ENCODE data around the gene SNRPF.

SNRPF gene

GRCh38 chr12:95859947-95860850 lies 1.4 kb downstream of the SNRPF start:
- DNase-seq = no peak

DNA sequence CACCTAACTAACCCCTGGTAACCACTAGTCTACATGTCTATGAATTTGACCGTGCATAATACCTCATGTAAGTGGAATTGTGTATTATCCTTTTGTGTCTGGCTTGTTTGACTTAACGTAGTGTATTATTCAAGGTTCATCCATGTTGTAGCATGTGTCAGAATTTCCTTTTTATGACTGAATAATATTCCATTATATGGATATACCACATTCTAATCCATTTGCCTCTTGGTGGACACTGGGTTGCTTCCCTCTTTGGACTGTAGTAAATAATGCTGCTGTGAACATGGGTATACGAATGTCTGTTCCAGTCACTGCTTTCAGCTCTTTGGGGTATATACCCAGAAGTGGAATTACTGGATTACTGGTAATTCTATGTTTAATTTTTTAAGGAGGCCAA lies 3.3 kb downstream of the SNRPF start:
- DNase-seq = no peak

DNA sequence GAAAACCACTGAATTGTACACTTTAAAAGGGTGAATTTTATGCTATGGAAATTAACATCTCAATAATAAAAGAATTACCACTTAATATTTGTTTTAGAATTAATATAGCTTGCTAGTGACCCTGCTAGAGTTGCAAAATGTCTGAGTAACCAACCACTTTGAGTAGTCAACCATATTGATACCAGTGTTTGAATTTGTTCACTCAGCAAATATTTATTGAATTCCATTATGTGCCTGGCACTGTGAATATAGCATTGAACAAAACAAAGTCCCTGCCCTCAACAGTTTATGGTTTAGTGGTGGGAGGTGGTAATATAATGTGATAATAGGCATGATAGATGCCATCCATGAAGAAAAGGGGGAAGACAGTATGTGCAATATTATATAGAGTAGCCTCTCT lies 4.6 kb downstream of the SNRPF start:
- DNase-seq = no peak

- no peak for DNase-seq
These were observed 12.1 kb downstream of the SNRPF start for GRCh38 chr12:95870897-95871296.

DNA sequence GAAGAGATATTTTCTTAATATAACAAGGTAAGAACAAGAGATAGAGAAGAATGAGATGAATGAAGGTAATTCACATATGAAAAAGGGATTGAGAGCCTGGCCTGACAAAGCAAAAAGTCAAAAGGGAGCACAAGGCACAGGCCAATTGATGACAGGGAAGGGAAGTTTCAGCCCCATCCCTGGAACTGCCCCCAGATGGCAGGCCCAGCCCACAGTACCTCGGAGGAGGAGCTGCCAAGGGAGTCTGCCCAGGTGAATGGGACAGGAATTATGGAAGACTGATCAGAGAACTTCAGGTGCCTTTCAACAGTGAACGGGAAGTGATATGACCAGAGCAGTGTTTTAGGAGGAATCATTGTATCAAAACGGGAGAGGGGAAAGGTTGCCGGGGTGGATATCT lies 15.7 kb downstream of the SNRPF start:
- no peak for DNase-seq

GRCh38 chr12:95877622-95878021 lies 18.9 kb downstream of the SNRPF start:
- no peak for DNase-seq

- no peak for DNase-seq
These were observed 22.1 kb downstream of the SNRPF start for GRCh38 chr12:95880895-95881294.

- DNase-seq = no peak
These were observed 22.7 kb downstream of the SNRPF start for GRCh38 chr12:95881331-95881955.

- DNase-seq = no peak
These were observed 23.3 kb downstream of the SNRPF start for GRCh38 chr12:95882080-95882479.

DNA sequence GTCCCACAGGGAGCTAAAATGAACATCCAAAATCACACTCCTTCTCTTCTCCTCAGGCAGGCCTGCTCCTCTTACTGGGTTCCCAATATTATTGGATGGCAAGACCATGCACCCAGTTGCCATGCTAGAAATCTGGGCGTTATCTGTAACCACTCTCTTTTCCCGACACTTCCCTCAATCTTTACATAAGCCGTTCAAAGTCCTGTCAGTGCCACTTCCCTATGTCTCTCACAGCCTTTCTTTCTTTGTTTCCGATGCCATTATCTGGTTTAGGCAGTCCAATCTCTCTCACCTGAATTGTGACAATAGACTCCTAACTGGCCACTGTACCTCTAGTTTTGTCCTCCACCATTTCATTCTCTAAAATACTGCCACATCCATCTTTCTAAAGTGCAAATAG lies 24.1 kb downstream of the SNRPF start:
- no peak for DNase-seq

GRCh38 chr12:95884998-95885397 lies 26.2 kb downstream of the SNRPF start:
- DNase-seq = no peak

GRCh38 chr12:95887311-95887710 lies 28.6 kb downstream of the SNRPF start:
- no peak for DNase-seq

DNA sequence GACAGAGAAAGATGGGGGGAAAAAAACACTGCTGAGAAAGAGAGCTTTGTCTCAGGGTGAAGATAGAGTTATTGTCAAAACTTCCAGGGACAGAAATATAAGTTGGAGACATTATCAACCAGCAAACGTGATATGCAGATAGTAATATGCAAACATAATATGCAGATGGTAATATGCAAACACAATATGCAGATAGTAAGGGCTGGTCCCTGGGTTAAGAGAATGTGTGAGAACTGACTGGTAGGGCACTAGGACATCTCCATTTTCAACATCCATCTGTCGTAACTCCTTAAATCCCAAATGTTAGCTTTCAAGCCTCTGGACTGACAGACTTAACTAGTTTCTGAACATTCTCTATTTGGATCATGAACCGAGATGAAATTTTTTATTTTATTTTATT lies 32.2 kb downstream of the SNRPF start:
- no peak for DNase-seq

GRCh38 chr12:95896846-95897245 lies 38.1 kb downstream of the SNRPF start:
- no peak for DNase-seq

DNA sequence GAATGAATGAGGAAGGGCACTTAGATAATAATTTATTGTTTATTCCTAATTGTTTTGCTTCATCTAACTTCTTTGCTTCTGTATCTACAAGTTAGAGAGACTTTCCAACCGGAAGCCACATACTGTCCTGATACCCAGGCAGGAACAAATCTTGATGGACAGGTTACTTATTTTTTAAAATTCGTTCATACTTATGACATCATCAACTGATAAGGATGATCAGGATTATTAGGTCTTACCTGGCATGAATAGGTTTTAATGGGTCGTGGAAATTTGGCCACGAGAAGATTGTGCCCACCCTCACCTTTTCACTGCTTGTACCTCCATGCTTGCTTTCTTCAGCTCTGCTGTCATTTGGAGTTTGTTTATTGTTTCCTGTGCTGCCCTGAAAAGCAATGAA lies 39.3 kb downstream of the SNRPF start:
- DNase-seq = no peak

GRCh38 chr12:95908573-95908972 lies 49.8 kb downstream of the SNRPF start:
- no peak for DNase-seq

- no peak for DNase-seq
These were observed 51.1 kb downstream of the SNRPF start for GRCh38 chr12:95909871-95910270.
